CD4-positive, alpha-beta T cell (primary cell): Measurements from ENCODE around the gene CLK3. TPM values are rescaled to one million over a fixed set of nuclear protein-coding genes. Genes with fewer than 3 reads are reported as not detected.

Experiments
- ATAC-seq: fragments of 200-7000 bp; cut with Tn5 transposase; one replicate; pipeline ENCODE4 v1.10.0; 2022; ENCODE audit warnings: mild to moderate bottlenecking; ENCODE audit not compliant: poor library complexity
- CTCF ChIA-PET: fragments of 350-600 bp; sonication (Branson Sonifier 250); formaldehyde crosslinking; loops from one replicate; lab custom pipeline; 2021; ENCODE audit warnings: antibody characterized with exemption, inconsistent platforms; lab: Charles Lee
- POLR2A ChIA-PET: fragments of 350-600 bp; sonication (Branson Sonifier 250); formaldehyde crosslinking; loops from one replicate; lab custom pipeline; 2021; ENCODE audit warnings: antibody characterized with exemption, inconsistent platforms; lab: Charles Lee
- DNase-seq, 14 experiments: peaks; one replicate each; pipeline ENCODE4 v3.0.0-alpha.2; 2013 to 2020; ENCODE audit warnings: mixed read lengths in 2 of 14
- H3K27ac ChIP-seq, 2 donors: one replicate each; pipeline versions ENCODE4 v1.5.1 to v1.7.0; 2013; ENCODE audit warnings: low read length in 2 of 2, low read depth in 1 of 2, mild to moderate bottlenecking in 1 of 2
- H3K27me3 ChIP-seq, 2 experiments: 1 replicate in 1 of 2; 2 replicates in 1 of 2; pipeline versions ENCODE4 v1.6.1 to v1.7.0; 2013; ENCODE audit warnings: low read length in 2 of 2, control low read depth in 1 of 2, mild to moderate bottlenecking in 1 of 2, moderate library complexity in 1 of 2; ENCODE audit not compliant: insufficient read depth in 2 of 2, control insufficient read depth in 1 of 2
- H3K36me3 ChIP-seq: one replicate; pipeline ENCODE4 v1.6.1; 2013; ENCODE audit warnings: low read length, control low read depth; ENCODE audit not compliant: insufficient read depth
- H3K4me1 ChIP-seq: one replicate; pipeline ENCODE4 v1.6.1; 2013; ENCODE audit warnings: low read length, control low read depth; ENCODE audit not compliant: insufficient read depth
- H3K4me3 ChIP-seq: one replicate; pipeline ENCODE4 v1.5.1; 2013; ENCODE audit warnings: mild to moderate bottlenecking, low read length, moderate library complexity
- H3K9me3 ChIP-seq, 2 experiments: 1 replicate in 1 of 2; 2 replicates in 1 of 2; pipeline versions ENCODE4 v1.6.1 to v1.7.0; 2013; ENCODE audit warnings: low read length in 2 of 2, mild to moderate bottlenecking in 2 of 2, control low read depth in 1 of 2, moderate library complexity in 1 of 2; ENCODE audit not compliant: control insufficient read depth in 1 of 2, insufficient read depth in 1 of 2
- H3K27ac Mint-ChIP-seq: one replicate; pipeline ENCODE4 v1.8.0; 2020; ENCODE audit warnings: mixed read lengths
- H3K27me3 Mint-ChIP-seq: one replicate; pipeline ENCODE4 v1.8.0; 2021; ENCODE audit warnings: mixed read lengths
- H3K36me3 Mint-ChIP-seq: one replicate; pipeline ENCODE4 v1.8.0; 2021; ENCODE audit warnings: low read depth, mixed read lengths
- H3K4me1 Mint-ChIP-seq: one replicate; pipeline ENCODE4 v1.8.0; 2021; ENCODE audit warnings: low read depth, mixed read lengths
- H3K4me3 Mint-ChIP-seq: one replicate; pipeline ENCODE4 v1.8.0; 2020; ENCODE audit warnings: mild to moderate bottlenecking, mixed read lengths
- H3K9me3 Mint-ChIP-seq: one replicate; pipeline ENCODE4 v1.8.0; 2020; ENCODE audit warnings: mixed read lengths
- intact Hi-C, 2 experiments: fragments of 100-400 bp; cut with DNase I in 1 of 2; cut with micrococcal nuclease in 1 of 2; formaldehyde crosslinking; loops; one replicate each; pipeline versions ENCODE4 v1.15.1 to v1.9.0; 2023 to 2025; cut with DNase I, micrococcal nuclease
- total RNA-seq, 174 experiments: library from RNA in 2 of 174; stranded (reverse) in 2 of 174; gene quantifications; one replicate each; pipeline ENCODE4 v1.2.3 and lab custom pipeline; 2021 to 2026
- TF ChIP-seq, protein P1 (sequence below): fragments of 200-600 bp; IDR thresholded peaks from one replicate; pipeline ENCODE4 v1.8.0; 2022; ENCODE audit warnings: antibody characterized with exemption, mild to moderate bottlenecking

The CLK3 gene
- total RNA-seq, 2 experiments from 2014 or later = 275 to 293 TPM

DNA sequence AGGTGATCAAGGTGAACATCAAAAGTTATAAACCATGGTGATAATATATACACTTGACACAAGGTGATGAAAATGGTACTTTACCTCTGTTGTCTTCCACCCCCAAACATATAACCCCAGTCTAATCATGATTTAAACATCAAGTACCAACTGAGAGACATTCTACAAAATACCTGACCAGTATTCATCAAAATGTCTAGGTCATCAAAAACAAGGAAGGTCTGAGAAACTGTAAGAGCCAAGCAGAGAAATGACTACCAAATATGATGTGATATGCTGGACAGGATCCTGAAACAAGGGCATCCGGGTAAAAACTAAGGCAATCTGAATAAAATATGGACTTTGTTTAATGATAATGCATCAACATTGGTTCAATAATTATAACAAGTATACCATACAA lies 52.3 kb downstream of the CLK3 start:
- Histone ChIP-seq H3K36me3 (peaks cover 45% of the 10 kb centered on the region), H3K4me3 (no peak overlapping the region), H3K4me1 (no peaks in the 10 kb centered on the region), H3K9me3 (no peaks in the 10 kb centered on the region), H3K27me3 (no peaks in the 10 kb centered on the region), H3K27ac (no peak overlapping the region)
- TF ChIP-seq, protein P1, sequence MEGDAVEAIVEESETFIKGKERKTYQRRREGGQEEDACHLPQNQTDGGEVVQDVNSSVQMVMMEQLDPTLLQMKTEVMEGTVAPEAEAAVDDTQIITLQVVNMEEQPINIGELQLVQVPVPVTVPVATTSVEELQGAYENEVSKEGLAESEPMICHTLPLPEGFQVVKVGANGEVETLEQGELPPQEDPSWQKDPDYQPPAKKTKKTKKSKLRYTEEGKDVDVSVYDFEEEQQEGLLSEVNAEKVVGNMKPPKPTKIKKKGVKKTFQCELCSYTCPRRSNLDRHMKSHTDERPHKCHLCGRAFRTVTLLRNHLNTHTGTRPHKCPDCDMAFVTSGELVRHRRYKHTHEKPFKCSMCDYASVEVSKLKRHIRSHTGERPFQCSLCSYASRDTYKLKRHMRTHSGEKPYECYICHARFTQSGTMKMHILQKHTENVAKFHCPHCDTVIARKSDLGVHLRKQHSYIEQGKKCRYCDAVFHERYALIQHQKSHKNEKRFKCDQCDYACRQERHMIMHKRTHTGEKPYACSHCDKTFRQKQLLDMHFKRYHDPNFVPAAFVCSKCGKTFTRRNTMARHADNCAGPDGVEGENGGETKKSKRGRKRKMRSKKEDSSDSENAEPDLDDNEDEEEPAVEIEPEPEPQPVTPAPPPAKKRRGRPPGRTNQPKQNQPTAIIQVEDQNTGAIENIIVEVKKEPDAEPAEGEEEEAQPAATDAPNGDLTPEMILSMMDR = no peak
- ChIA-PET CTCF (no interaction called here), POLR2A (no interaction called here)
- no peak overlapping the region for H3K4me3 Mint-ChIP-seq
- no peaks in the 10 kb centered on the region for H3K9me3 Mint-ChIP-seq
- ATAC-seq (no peak), DNase-seq (no peak)
- no peak overlapping the region for H3K27ac Mint-ChIP-seq
- intact Hi-C loops = no loop called here
- peaks cover 13% of the 10 kb centered on the region for H3K4me1 Mint-ChIP-seq
- peaks cover 50% of the 10 kb centered on the region for H3K36me3 Mint-ChIP-seq
- H3K27me3 Mint-ChIP-seq = no peaks in the 10 kb centered on the region

DNA sequence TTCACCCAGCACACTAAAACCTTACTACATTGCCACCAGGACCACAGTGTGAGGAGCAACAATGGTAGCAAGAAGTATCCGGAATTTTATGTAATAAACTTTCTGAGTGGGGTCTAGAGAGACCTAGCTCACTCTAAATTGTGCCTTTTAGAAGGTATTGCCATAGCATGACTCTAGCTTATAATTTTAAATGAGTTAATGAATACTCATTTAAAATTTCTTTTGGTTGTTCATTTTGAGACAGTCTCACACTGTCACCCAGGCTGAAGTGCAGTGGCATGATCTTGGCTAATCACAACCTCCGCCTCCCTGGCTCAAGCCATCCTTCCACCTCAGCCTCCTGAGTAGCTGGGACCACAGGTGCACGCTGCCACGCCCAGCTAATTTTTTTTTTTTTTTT lies 54.0 kb downstream of the CLK3 start:
- H3K27ac Mint-ChIP-seq = no peak overlapping the region
- peaks cover 66% of the 10 kb centered on the region for H3K36me3 Mint-ChIP-seq
- Histone ChIP-seq H3K9me3 (no peaks in the 10 kb centered on the region), H3K27me3 (no peaks in the 10 kb centered on the region), H3K4me3 (no peak overlapping the region), H3K4me1 (no peaks in the 10 kb centered on the region), H3K27ac (no peak overlapping the region), H3K36me3 (peaks cover 60% of the 10 kb centered on the region)
- H3K4me3 Mint-ChIP-seq = no peak overlapping the region
- no peaks in the 10 kb centered on the region for H3K9me3 Mint-ChIP-seq
- DNase-seq = no peak
- H3K4me1 Mint-ChIP-seq = peaks cover 13% of the 10 kb centered on the region
- intact Hi-C loops = no loop called here
- POLR2A ChIA-PET = no interaction called here
- CTCF ChIA-PET = no interaction called here
- H3K27me3 Mint-ChIP-seq = no peaks in the 10 kb centered on the region
- ATAC-seq = no peak
- TF ChIP-seq, protein P1 = no peak

DNA sequence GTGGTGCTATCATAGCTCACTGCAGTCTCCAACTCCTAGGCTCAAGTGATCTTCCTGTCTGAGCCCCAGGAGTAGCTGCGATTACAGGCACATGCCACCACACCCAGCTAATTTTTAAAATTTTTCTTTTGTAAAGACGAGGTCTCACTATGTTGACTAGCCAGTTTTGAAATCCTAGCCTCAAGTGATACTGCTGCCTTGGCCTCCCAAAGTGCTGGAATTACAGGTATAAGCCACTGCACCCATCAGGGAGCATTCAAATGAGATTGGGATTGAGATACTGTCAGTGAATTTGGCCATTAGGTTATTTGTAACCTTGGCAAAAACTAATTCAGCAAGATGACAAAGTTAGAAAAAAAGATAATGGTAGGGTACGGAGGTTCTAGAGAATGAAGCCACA lies 58.5 kb downstream of the CLK3 start:
- TF ChIP-seq, protein P1 = no peak
- POLR2A ChIA-PET = no interaction called here
- CTCF ChIA-PET = no interaction called here
- Histone ChIP-seq H3K36me3 (peaks cover 47% of the 10 kb centered on the region), H3K9me3 (no peaks in the 10 kb centered on the region), H3K27ac (no peak overlapping the region), H3K4me3 (no peak overlapping the region), H3K27me3 (no peaks in the 10 kb centered on the region), H3K4me1 (no peaks in the 10 kb centered on the region)
- no peak for ATAC-seq
- H3K27ac Mint-ChIP-seq = no peak overlapping the region
- no peak overlapping the region for H3K4me3 Mint-ChIP-seq
- H3K27me3 Mint-ChIP-seq = no peaks in the 10 kb centered on the region
- H3K4me1 Mint-ChIP-seq = peaks cover 8% of the 10 kb centered on the region
- peaks cover 49% of the 10 kb centered on the region for H3K36me3 Mint-ChIP-seq
- H3K9me3 Mint-ChIP-seq = no peaks in the 10 kb centered on the region
- intact Hi-C loops = no loop called here
- DNase-seq = no peak
